ENCODE results near the gene ITPR1.

DNA sequence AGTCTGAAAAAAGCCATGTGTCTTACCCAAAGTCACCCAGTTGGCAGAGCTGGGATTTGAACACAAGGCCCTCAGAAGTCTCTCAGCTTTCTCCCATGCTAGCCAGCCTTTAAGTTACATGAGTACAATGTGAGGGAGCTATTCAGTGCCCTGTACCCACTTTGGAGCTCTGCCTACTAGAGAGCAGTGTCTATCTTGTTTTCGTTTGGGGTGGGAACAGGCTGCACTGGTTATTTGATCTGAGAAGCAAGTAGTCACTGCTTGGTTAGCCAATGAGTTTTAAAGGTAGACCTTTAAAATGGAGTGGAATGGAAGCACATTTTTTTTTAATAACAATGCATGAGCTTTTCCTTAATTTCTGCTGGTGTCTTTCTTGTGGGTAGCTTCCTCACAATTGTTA, 255.0 kb downstream of the ITPR1 start:
- TF ChIP-seq, protein P1, sequence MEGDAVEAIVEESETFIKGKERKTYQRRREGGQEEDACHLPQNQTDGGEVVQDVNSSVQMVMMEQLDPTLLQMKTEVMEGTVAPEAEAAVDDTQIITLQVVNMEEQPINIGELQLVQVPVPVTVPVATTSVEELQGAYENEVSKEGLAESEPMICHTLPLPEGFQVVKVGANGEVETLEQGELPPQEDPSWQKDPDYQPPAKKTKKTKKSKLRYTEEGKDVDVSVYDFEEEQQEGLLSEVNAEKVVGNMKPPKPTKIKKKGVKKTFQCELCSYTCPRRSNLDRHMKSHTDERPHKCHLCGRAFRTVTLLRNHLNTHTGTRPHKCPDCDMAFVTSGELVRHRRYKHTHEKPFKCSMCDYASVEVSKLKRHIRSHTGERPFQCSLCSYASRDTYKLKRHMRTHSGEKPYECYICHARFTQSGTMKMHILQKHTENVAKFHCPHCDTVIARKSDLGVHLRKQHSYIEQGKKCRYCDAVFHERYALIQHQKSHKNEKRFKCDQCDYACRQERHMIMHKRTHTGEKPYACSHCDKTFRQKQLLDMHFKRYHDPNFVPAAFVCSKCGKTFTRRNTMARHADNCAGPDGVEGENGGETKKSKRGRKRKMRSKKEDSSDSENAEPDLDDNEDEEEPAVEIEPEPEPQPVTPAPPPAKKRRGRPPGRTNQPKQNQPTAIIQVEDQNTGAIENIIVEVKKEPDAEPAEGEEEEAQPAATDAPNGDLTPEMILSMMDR (IDR thresholded peaks at IDR 0.05) = no peak
- TF ChIP-seq POLR2A (IDR thresholded peaks at IDR 0.05) = no peak
